Uterus (tissue), 2 donors: ENCODE results near the gene PRRC2B.
A peak's percentile ranks its signal among the peaks of the same experiment; 100 is the strongest.

Source experiments
- CTCF ChIP-seq, 4 experiments: fragments of 200-600 bp in 2 of 4; fragments of 450-650 bp in 2 of 4; sonication (generic) in 2 of 4; IDR thresholded peaks; one replicate each; pipeline ENCODE4 v1.5.1; 2016 to 2019; ENCODE audit warnings: antibody characterized with exemption in 4 of 4, mild to moderate bottlenecking in 2 of 4, moderate library complexity in 1 of 4
- POLR2A ChIP-seq, 2 donors: fragments of 450-650 bp; IDR thresholded peaks; one replicate each; pipeline ENCODE4 v1.6.1; 2016; ENCODE audit warnings: antibody characterized with exemption in 2 of 2, mild to moderate bottlenecking in 1 of 2, moderate library complexity in 1 of 2

GRCh38 chr9:131349881-131350563, 43.9 kb upstream of the PRRC2B start:
- peak; percentile 85 to 92 (median 88) for TF ChIP-seq CTCF (IDR thresholded peaks at IDR 0.05)
- TF ChIP-seq POLR2A (IDR thresholded peaks at IDR 0.05), result peak in 1 of 2 donors; percentile 22
